Keratinocyte (primary cell): ENCODE data around the gene SLFNL1. TPM values are rescaled to one million over a fixed set of nuclear protein-coding genes. Genes with fewer than 3 reads are reported as not detected.

Experiments used
- DNase-seq: peaks from one replicate; pipeline ENCODE4 v3.0.0-alpha.2; 2011; ENCODE audit warnings: low read depth, missing footprints, low spot score
- FAIRE-seq: peaks from 2 replicates; lab custom pipeline; 2011; peaks lifted over from hg19 to GRCh38; lab: Jason Lieb, UNC
- H2AFZ ChIP-seq: 2 replicates; pipeline ENCODE4 v1.6.0; 2012; ENCODE audit warnings: low read length, control low read depth, inconsistent platforms; ENCODE audit not compliant: control insufficient read depth
- H3K27ac ChIP-seq: 2 replicates; pipeline ENCODE4 v1.5.1; 2011; ENCODE audit warnings: low read length; ENCODE audit not compliant: control insufficient read depth, insufficient read depth
- H3K27me3 ChIP-seq: 3 replicates; pipeline ENCODE4 v1.6.0; 2011; ENCODE audit warnings: low read length; ENCODE audit not compliant: control insufficient read depth, insufficient read depth; ENCODE audit errors: extremely low read depth
- H3K36me3 ChIP-seq, 2 experiments: 2 replicates in 1 of 2; 3 replicates in 1 of 2; pipeline ENCODE4 v1.5.1; 2011; ENCODE audit warnings: low read length in 2 of 2, mild to moderate bottlenecking in 1 of 2; ENCODE audit not compliant: control insufficient read depth in 2 of 2, insufficient read depth in 2 of 2; ENCODE audit errors: extremely low read depth in 1 of 2
- H3K4me1 ChIP-seq: 3 replicates; pipeline ENCODE4 v1.5.1; 2011; ENCODE audit warnings: low read length; ENCODE audit not compliant: control insufficient read depth, insufficient read depth; ENCODE audit errors: extremely low read depth
- H3K4me2 ChIP-seq: 3 replicates; pipeline ENCODE4 v1.6.0; 2011; ENCODE audit warnings: low read depth, low read length; ENCODE audit not compliant: control insufficient read depth, insufficient read depth; ENCODE audit errors: extremely low read depth
- H3K4me3 ChIP-seq, 3 experiments: fragments of 200-600 bp in 1 of 3; sonication (generic) in 1 of 3; 2 replicates in 2 of 3; 3 replicates in 1 of 3; pipeline ENCODE4 v1.5.1; 2011 to 2016; ENCODE audit warnings: low read length in 3 of 3, mild to moderate bottlenecking in 3 of 3, control low read depth in 2 of 3, inconsistent platforms in 1 of 3, low read depth in 1 of 3, mixed read lengths in 1 of 3, mixed run types in 1 of 3, moderate library complexity in 1 of 3; ENCODE audit not compliant: control insufficient read depth in 2 of 3, insufficient read depth in 2 of 3; ENCODE audit errors: extremely low read depth in 1 of 3
- H3K79me2 ChIP-seq: 2 replicates; pipeline ENCODE4 v1.6.0; 2012; ENCODE audit warnings: low read length; ENCODE audit not compliant: control insufficient read depth, insufficient read depth
- H3K9ac ChIP-seq: 3 replicates; pipeline ENCODE4 v1.6.0; 2011; ENCODE audit warnings: low read length; ENCODE audit not compliant: control insufficient read depth, insufficient read depth; ENCODE audit errors: extremely low read depth
- H3K9me1 ChIP-seq: 3 replicates; pipeline ENCODE4 v1.6.0; 2011; ENCODE audit warnings: low read length; ENCODE audit not compliant: control insufficient read depth, insufficient read depth; ENCODE audit errors: extremely low read depth
- H3K9me3 ChIP-seq: 2 replicates; pipeline ENCODE4 v1.5.1; 2012; ENCODE audit warnings: low read depth, low read length; ENCODE audit not compliant: control insufficient read depth
- H4K20me1 ChIP-seq: 3 replicates; pipeline ENCODE4 v1.6.0; 2011; ENCODE audit warnings: low read length; ENCODE audit not compliant: control insufficient read depth, insufficient read depth; ENCODE audit errors: extremely low read depth
- CTCF ChIP-seq, 3 experiments: IDR thresholded peaks in 1 of 3; conservative IDR thresholded peaks in 1 of 3; optimal IDR thresholded peaks in 1 of 3; 2 replicates in 2 of 3; 3 replicates in 1 of 3; pipeline versions ENCODE3 to v1.5.1; 2011; ENCODE audit warnings: low read length in 3 of 3, mild to moderate bottlenecking in 3 of 3, moderate library complexity in 2 of 3, control low read depth in 1 of 3, inconsistent platforms in 1 of 3; ENCODE audit not compliant: insufficient read depth in 2 of 3; ENCODE audit errors: extremely low read depth in 1 of 3
- EZH2 ChIP-seq: IDR thresholded peaks from one replicate; pipeline ENCODE4 v1.6.1; 2012; ENCODE audit warnings: inconsistent platforms, mild to moderate bottlenecking, low read length, moderate library complexity
- dilution Hi-C: fragments of 300-500 bp; cut with MboI; formaldehyde crosslinking; loops from one replicate; pipeline ENCODE4 v1.7.0; 2020; ENCODE audit warnings: low sequenced_read_pairs; ENCODE audit not compliant: extremely low pct_ligation_motif_present
- polyA plus RNA-seq, 5 experiments: library from polyadenylated mRNA; depleted of rRNA in 3 of 5; stranded (reverse) in 3 of 5; stranded (forward) in 1 of 5; unstranded in 1 of 5; fragments of >200 nt; gene quantifications; 1 replicate in 1 of 5; 2 replicates in 3 of 5; 3 replicates in 1 of 5; pipeline versions ENCODE4 v1.2.1 to v1.2.3, GENCODE V29; 2011 to 2012; ENCODE audit warnings: missing spikeins in 2 of 5, low read depth in 1 of 5, low replicate concordance in 1 of 5

SLFNL1 gene
- polyA plus RNA-seq, 1 donor (not counting 4 experiments of a cell fraction or from before 2014, with no cell fraction given): not detected

- no peak overlapping the region for H3K9ac ChIP-seq
- H3K9me1 ChIP-seq: no peaks in the 10 kb centered on the region
- no peak for FAIRE-seq
- no peaks in the 10 kb centered on the region for H4K20me1 ChIP-seq
- dilution Hi-C loops: no loop called here
- H2AFZ ChIP-seq: no peak overlapping the region
- H3K79me2 ChIP-seq: no peaks in the 10 kb centered on the region
- peaks cover 33 to 37% of the 10 kb centered on the region in 2 experiments for H3K36me3 ChIP-seq
- no peak for TF ChIP-seq EZH2
- TF ChIP-seq CTCF (optimal IDR thresholded peaks at IDR 0.05 in 1 of 3, IDR thresholded peaks at IDR 0.05 in 1 of 3, conservative IDR thresholded peaks at IDR 0.05 in 1 of 3; ENCODE audit: extremely low read depth in 1 of 3, insufficient read depth in 2 of 3, low read length in 3 of 3): no peak
- DNase-seq: no peak
- H3K27ac ChIP-seq: no peak overlapping the region
- no peaks in the 10 kb centered on the region for H3K4me1 ChIP-seq
- H3K4me2 ChIP-seq: no peak overlapping the region
- no peaks in the 10 kb centered on the region for H3K9me3 ChIP-seq
- H3K4me3 ChIP-seq: no peak overlapping the region
- no peaks in the 10 kb centered on the region for H3K27me3 ChIP-seq
Observed at GRCh38 chr1:41032147-41032546, 10.6 kb upstream of the SLFNL1 start.

- Histone ChIP-seq H3K9me3 (no peaks in the 10 kb centered on the region), H3K4me2 (no peak overlapping the region), H3K9me1 (no peaks in the 10 kb centered on the region), H2AFZ (no peak overlapping the region), H3K4me1 (no peaks in the 10 kb centered on the region), H3K36me3 (peaks cover 28 to 32% of the 10 kb centered on the region in 2 experiments), H3K27me3 (no peaks in the 10 kb centered on the region), H3K9ac (no peak overlapping the region), H4K20me1 (no peaks in the 10 kb centered on the region), H3K27ac (no peak overlapping the region), H3K79me2 (no peaks in the 10 kb centered on the region), H3K4me3 (no peak overlapping the region)
- dilution Hi-C loops: no loop called here
- TF ChIP-seq EZH2: no peak
- no peak for TF ChIP-seq CTCF (optimal IDR thresholded peaks at IDR 0.05 in 1 of 3, IDR thresholded peaks at IDR 0.05 in 1 of 3, conservative IDR thresholded peaks at IDR 0.05 in 1 of 3; ENCODE audit: extremely low read depth in 1 of 3, insufficient read depth in 2 of 3, low read length in 3 of 3)
- FAIRE-seq (no peak), DNase-seq (no peak)
Observed at GRCh38 chr1:41030872-41031616, 9.5 kb upstream of the SLFNL1 start.
